HG02970 (cell line): ENCODE data around the gene CNTROB.

ENCODE experiments used
- ATAC-seq: cut with Tn5 transposase; IDR thresholded peaks from one replicate; pipeline ENCODE4 v1.9.1; 2021; ENCODE audit warnings: mild to moderate bottlenecking, moderate library complexity, moderate number of reproducible peaks; ENCODE audit not compliant: unreplicated experiment, low FRiP score

CNTROB gene

GRCh38 chr17:7977805-7978204 is 45.8 kb downstream of the CNTROB start:
- ATAC-seq: no peak

GRCh38 chr17:7982173-7982572 is 50.2 kb downstream of the CNTROB start:
- no peak for ATAC-seq

- ATAC-seq: no peak
These were observed 50.7 kb downstream of the CNTROB start for GRCh38 chr17:7982666-7983065.

- ATAC-seq: no peak
These were observed 52.9 kb downstream of the CNTROB start for GRCh38 chr17:7984904-7985303.

- no peak for ATAC-seq
These were observed 55.3 kb downstream of the CNTROB start for GRCh38 chr17:7987112-7987893.

GRCh38 chr17:7988750-7989178 is 56.8 kb downstream of the CNTROB start:
- ATAC-seq: no peak

- ATAC-seq: peak; percentile 64
These were observed 58.0 kb downstream of the CNTROB start for GRCh38 chr17:7989781-7990655.

- ATAC-seq: no peak
These were observed 60.5 kb downstream of the CNTROB start for GRCh38 chr17:7992516-7992915.

GRCh38 chr17:7992924-7993323 is 60.9 kb downstream of the CNTROB start:
- ATAC-seq: no peak

- no peak for ATAC-seq
These were observed 62.1 kb downstream of the CNTROB start for GRCh38 chr17:7993972-7994589.

- ATAC-seq: no peak
These were observed 63.7 kb downstream of the CNTROB start for GRCh38 chr17:7995724-7996123.

- no peak for ATAC-seq
These were observed 65.2 kb downstream of the CNTROB start for GRCh38 chr17:7997186-7997585.
